AG10803 (cell line): ENCODE results near the gene TNFRSF4.

Experiments used
- DNase-seq: peaks from one replicate; pipeline ENCODE4 v3.0.0; 2010; ENCODE audit warnings: low read depth
- H3K4me3 ChIP-seq: 2 replicates; pipeline ENCODE4 v1.5.1; 2011; ENCODE audit warnings: mild to moderate bottlenecking, low read length, control low read depth
- CTCF ChIP-seq: conservative IDR thresholded peaks from 2 replicates; pipeline ENCODE4 v1.5.1; 2011; ENCODE audit warnings: mild to moderate bottlenecking, low read length, control low read depth, inconsistent platforms

TNFRSF4 gene

GRCh38 chr1:1181938-1182410 lies 32.0 kb downstream of the TNFRSF4 start:
- no peak for TF ChIP-seq CTCF
- H3K4me3 ChIP-seq = no peak overlapping the region
- DNase-seq = no peak

- no peak for DNase-seq
- no peak for TF ChIP-seq CTCF
- H3K4me3 ChIP-seq = no peak overlapping the region
Measured at GRCh38 chr1:1181129-1181937, 32.6 kb downstream of the TNFRSF4 start.

- no peak for DNase-seq
- no peak for TF ChIP-seq CTCF
- H3K4me3 ChIP-seq = no peak overlapping the region
Measured at GRCh38 chr1:1179983-1180861, 33.7 kb downstream of the TNFRSF4 start.

GRCh38 chr1:1179346-1179982 lies 34.5 kb downstream of the TNFRSF4 start:
- no peak for DNase-seq
- H3K4me3 ChIP-seq = no peak overlapping the region
- no peak for TF ChIP-seq CTCF

- no peak overlapping the region for H3K4me3 ChIP-seq
- TF ChIP-seq CTCF = no peak
- DNase-seq = no peak
Measured at GRCh38 chr1:1178794-1179331, 35.1 kb downstream of the TNFRSF4 start.

- TF ChIP-seq CTCF = no peak
- no peak overlapping the region for H3K4me3 ChIP-seq
- no peak for DNase-seq
Measured at GRCh38 chr1:1177452-1178206, 36.3 kb downstream of the TNFRSF4 start.
